ENCODE data around the gene STOML1. TPM values are rescaled to one million over a fixed set of nuclear protein-coding genes. Genes with fewer than 3 reads are reported as not detected.

The STOML1 gene
- total RNA-seq, 1 experiment from 2014 or later: 6.9 TPM

- peaks cover 37% of the 10 kb centered on the region for H3K4me1 ChIP-seq (ENCODE audit: control insufficient read depth, insufficient read depth, low read length)
- ATAC-seq: no peak
- no peaks in the 10 kb centered on the region for H3K36me3 ChIP-seq (ENCODE audit: control insufficient read depth, insufficient read depth, low read length)
- intact Hi-C loops (cut with micrococcal nuclease; ENCODE audit: unreplicated experiment): no loop called here
- peak overlapping the region; percentile 64 for H3K27ac ChIP-seq (ENCODE audit: low read length)
- no peak for DNase-seq (ENCODE audit: low read depth, low spot score)
- peak overlapping the region; percentile 65 to 70 for H3K4me3 ChIP-seq (ENCODE audit: low read depth in 2 of 2, low read length in 2 of 2)
- ChIA-PET POLR2A (no interaction called here), CTCF (no interaction called here)
- no peaks in the 10 kb centered on the region for H3K9me3 ChIP-seq (ENCODE audit: control insufficient read depth, insufficient read depth, low read depth, low read length)
- H3K27me3 ChIP-seq (ENCODE audit: control insufficient read depth, insufficient read depth, low read length): no peaks in the 10 kb centered on the region
- no TSS peak for BruUV-seq (replicated peaks)
- no peak; the same call in none of the 2 replicates for TF ChIP-seq CTCF (IDR thresholded peaks at IDR 0.05)
- no peak for TF ChIP-seq TCF7L2 (IDR thresholded peaks at IDR 0.05; ENCODE audit: low read depth, low read length)
- TF ChIP-seq REST (IDR thresholded peaks at IDR 0.05; ENCODE audit: insufficient read depth in 1 of 2, low read depth in 2 of 2, low read length in 1 of 2): no peak
- no peak for TF ChIP-seq POLR2AphosphoS5 (IDR thresholded peaks at IDR 0.05; ENCODE audit: low read depth, low read length)
- no peak for TF ChIP-seq SIN3A (IDR thresholded peaks at IDR 0.05; ENCODE audit: borderline replicate concordance, insufficient read depth, low read depth, low read length)
- in situ Hi-C loops (cut with HindIII; ENCODE audit: low pct_unique_long_range_greater_than_20kb, low sequenced_read_pairs): no loop called here
These were observed 451 bp upstream of the STOML1 start for GRCh38 chr15:73992594-73992898.

- in situ Hi-C loops (cut with HindIII; ENCODE audit: low pct_unique_long_range_greater_than_20kb, low sequenced_read_pairs): no loop called here
These were observed 835 bp downstream of the STOML1 start for GRCh38 chr15:73991260-73991659.

More at GRCh38 chr15:73991260-73991659, 835 bp downstream of the STOML1 start:
- TF ChIP-seq CTCF (IDR thresholded peaks at IDR 0.05) (no peak), POLR2AphosphoS5 (IDR thresholded peaks at IDR 0.05; ENCODE audit: low read depth, low read length) (no peak), SIN3A (IDR thresholded peaks at IDR 0.05; ENCODE audit: borderline replicate concordance, insufficient read depth, low read depth, low read length) (no peak), TCF7L2 (IDR thresholded peaks at IDR 0.05; ENCODE audit: low read depth, low read length) (no peak), REST (IDR thresholded peaks at IDR 0.05; ENCODE audit: insufficient read depth in 1 of 2, low read depth in 2 of 2, low read length in 1 of 2) (no peak)
- ChIA-PET CTCF (interaction anchor here (1.5 kb wide), 1 partner anchor 18 kb away, joined by 8 read pairs; no protein-coding TSS in a partner anchor), POLR2A (interaction anchor here (0.6 kb wide), 1 partner anchor 291 kb away, joined by 3 read pairs; no protein-coding TSS in a partner anchor)
- H3K36me3 ChIP-seq (ENCODE audit: control insufficient read depth, insufficient read depth, low read length): no peaks in the 10 kb centered on the region
- H3K4me3 ChIP-seq (ENCODE audit: low read depth in 2 of 2, low read length in 2 of 2): peak overlapping the region; percentile 65 to 70
- H3K27me3 ChIP-seq (ENCODE audit: control insufficient read depth, insufficient read depth, low read length): no peaks in the 10 kb centered on the region
- no TSS peak for BruUV-seq (replicated peaks)
- no peaks in the 10 kb centered on the region for H3K9me3 ChIP-seq (ENCODE audit: control insufficient read depth, insufficient read depth, low read depth, low read length)
- intact Hi-C loops (cut with micrococcal nuclease; ENCODE audit: unreplicated experiment): no loop called here
- H3K4me1 ChIP-seq (ENCODE audit: control insufficient read depth, insufficient read depth, low read length): peaks cover 25% of the 10 kb centered on the region
- ATAC-seq: no peak
- DNase-seq (ENCODE audit: low read depth, low spot score): no peak
- H3K27ac ChIP-seq (ENCODE audit: low read length): peak overlapping the region; percentile 73

Data from Panc1 (cell line).